Retinal pigment epithelial cell (primary cell): ENCODE results near the gene DHX29.

Experiments used
- DNase-seq: peaks from one replicate; pipeline ENCODE4 v3.0.0-alpha.2; 2010; ENCODE audit warnings: low read depth
- H3K4me3 ChIP-seq: 2 replicates; pipeline ENCODE4 v1.5.1; 2011; ENCODE audit warnings: mild to moderate bottlenecking, low read length, control low read depth, moderate library complexity
- TF ChIP-seq, protein P1 (sequence below): conservative IDR thresholded peaks from 2 replicates; pipeline ENCODE4 v1.5.1; 2011; ENCODE audit warnings: low read depth, low read length, control low read depth, inconsistent platforms

Gene DHX29

DNA sequence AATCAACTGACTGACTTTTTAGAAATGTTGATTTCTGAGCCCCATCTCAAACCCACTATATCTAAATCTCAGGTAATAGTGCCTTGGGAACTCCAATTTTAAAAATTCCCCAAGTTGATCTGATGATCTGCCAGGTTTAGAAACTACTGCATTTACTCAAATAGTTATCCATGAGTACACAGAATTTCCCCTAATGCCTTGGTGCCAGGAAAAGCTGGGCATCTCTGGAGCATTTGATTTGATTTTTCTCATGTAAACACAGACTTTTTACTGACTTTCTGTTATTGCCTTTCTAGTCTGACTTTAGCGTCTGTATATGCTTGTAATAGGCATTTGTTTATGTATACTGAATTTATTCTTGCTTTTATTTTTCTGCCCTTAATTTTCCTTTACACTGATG lies 36.1 kb upstream of the DHX29 start:
- H3K4me3 ChIP-seq, result no peak overlapping the region

DNA sequence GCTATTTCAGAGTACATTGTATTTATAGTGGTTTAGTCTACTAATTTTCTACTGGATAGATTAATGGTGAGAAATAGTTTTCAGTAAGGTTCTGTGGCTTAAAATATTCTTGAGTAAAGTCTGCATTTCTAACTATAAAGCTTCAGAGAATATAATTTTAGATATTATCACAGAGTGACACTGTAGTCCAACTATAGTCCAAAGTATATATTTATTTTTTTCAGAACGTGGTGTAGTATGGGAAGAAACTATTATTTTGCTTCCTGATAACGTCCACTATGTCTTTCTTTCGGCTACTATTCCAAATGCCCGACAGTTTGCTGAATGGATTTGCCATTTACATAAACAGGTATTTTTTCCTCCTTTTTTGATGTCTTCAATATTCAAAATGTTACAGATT lies 35.6 kb upstream of the DHX29 start:
- no peak overlapping the region for H3K4me3 ChIP-seq
- DNase-seq, result no peak
- TF ChIP-seq, protein P1, sequence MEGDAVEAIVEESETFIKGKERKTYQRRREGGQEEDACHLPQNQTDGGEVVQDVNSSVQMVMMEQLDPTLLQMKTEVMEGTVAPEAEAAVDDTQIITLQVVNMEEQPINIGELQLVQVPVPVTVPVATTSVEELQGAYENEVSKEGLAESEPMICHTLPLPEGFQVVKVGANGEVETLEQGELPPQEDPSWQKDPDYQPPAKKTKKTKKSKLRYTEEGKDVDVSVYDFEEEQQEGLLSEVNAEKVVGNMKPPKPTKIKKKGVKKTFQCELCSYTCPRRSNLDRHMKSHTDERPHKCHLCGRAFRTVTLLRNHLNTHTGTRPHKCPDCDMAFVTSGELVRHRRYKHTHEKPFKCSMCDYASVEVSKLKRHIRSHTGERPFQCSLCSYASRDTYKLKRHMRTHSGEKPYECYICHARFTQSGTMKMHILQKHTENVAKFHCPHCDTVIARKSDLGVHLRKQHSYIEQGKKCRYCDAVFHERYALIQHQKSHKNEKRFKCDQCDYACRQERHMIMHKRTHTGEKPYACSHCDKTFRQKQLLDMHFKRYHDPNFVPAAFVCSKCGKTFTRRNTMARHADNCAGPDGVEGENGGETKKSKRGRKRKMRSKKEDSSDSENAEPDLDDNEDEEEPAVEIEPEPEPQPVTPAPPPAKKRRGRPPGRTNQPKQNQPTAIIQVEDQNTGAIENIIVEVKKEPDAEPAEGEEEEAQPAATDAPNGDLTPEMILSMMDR, result no peak

More for the DNA sequence above, 36.1 kb upstream of the DHX29 start:
- TF ChIP-seq, protein P1, result no peak
- DNase-seq, result no peak

DNA sequence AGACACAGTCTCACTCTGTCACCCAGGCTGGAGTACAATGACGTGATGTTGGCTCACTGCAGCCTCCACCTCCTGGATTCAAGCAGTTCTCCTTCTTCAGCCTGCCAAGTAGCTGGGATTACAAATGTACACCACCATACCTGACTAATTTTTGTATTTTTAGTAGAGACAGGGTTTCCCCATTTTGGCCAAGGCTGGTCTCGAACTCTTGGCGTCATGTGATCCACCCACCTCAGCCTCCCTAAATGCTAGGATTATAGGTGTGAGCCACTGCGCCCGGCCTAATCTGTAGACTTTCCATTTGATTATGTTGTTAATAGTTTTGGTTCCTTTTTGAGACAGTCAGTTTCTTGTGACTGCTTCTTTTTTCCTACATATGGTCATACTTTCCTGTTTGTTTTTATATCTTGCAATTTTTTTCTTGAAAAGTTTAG lies 31.3 kb upstream of the DHX29 start:
- DNase-seq, result no peak
- TF ChIP-seq, protein P1, result no peak
- H3K4me3 ChIP-seq, result no peak overlapping the region

DNA sequence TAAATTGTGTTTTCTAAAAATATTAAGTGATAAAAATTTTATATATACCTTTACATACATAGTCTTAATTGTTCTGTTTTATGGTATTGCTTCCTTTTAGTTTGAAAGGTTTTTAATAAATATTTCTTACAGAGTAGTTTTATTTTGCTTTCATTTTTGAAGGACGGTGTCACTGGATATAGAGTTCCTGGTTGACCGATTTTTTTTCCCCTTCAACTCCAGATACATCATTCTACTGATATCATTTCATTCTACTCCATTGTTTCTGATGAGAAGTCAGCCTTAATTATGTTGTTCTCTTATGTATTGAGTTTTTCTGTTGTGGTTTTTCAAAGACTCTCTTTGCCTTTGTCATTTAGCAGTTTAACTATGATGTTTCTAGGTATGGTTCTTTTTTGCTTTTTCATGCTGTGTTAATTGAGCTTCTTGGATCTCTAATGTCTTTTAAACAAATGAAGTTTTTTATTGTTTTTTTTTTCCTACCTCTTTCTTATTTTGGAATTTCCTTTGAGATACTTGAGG lies 30.7 kb upstream of the DHX29 start:
- no peak overlapping the region for H3K4me3 ChIP-seq
- no peak for DNase-seq
- TF ChIP-seq, protein P1, result no peak

DNA sequence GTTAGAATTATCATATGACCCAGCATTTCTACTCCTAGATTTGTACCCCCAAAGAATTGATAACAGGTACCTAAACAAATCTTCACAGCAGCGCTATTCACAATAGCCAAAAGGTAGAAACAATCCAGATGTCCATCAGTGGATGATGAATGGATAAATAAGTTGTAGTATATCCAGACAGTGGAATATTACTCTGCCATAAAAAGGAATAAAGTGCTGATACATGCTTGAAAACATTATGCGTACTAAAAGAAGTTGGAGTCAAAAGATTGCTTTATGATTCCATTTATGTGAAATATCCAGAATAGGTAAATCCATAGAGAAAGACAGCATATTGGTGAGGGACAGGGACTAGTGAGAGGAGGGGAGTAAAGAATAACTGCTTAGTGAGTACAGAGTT lies 26.3 kb upstream of the DHX29 start:
- no peak for DNase-seq
- TF ChIP-seq, protein P1, result no peak
- H3K4me3 ChIP-seq, result no peak overlapping the region

DNA sequence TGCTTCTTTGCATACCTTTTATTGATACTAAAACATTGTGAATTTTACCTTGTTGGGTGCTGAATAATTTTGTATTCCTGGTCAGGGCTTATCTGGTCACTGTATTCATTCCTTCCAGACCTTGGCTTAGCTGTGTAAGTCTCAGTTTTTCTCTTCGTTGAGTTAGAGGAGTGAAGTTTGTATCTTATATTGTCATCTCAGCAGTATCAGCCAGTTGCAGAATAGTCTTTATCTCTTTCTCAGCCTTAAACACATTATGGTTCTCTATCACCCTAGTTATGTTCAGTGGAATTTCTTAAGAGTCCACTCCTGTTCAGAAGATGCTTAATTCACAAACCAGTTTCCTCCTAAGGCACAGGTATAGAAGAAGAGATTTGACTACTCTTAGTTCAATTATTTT lies 25.5 kb upstream of the DHX29 start:
- no peak for DNase-seq
- TF ChIP-seq, protein P1, result no peak
- H3K4me3 ChIP-seq, result no peak overlapping the region

DNA sequence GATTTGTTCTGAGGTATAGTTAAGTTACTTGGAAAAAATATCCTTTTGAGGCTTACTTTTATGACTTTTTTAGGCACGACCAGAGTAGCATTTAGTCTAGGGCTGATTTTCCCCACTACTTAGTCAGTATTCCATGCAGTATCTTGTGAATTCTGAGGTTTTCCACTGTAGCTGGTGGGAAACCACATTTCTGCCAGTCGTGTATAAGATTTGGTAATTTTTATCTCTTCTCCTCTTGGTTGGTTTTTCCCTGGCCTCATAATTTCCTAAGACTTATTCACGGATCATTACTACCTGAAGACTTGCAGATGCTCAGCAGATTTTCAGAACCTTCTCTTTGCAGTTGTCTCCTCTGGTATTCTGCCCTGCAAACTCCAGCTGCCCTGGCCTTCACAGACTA lies 23.8 kb upstream of the DHX29 start:
- TF ChIP-seq, protein P1, result no peak
- DNase-seq, result no peak
- no peak overlapping the region for H3K4me3 ChIP-seq
